Activated B cell treated with CpG ODN at 0.5 μM for 24 hours (primary cell): Measurements from ENCODE around the gene CENPC. TPM values are rescaled to one million over a fixed set of nuclear protein-coding genes. Genes with fewer than 3 reads are reported as not detected.

ENCODE experiments used
- ATAC-seq: fragments of 200-7000 bp; cut with Tn5 transposase; one replicate; pipeline ENCODE4 v1.10.0; 2021; ENCODE audit warnings: low read depth, mild to moderate bottlenecking, moderate library complexity
- CTCF ChIA-PET: fragments of 350-600 bp; sonication (Branson Sonifier 250); formaldehyde crosslinking; loops from one replicate; lab custom pipeline; 2021; ENCODE audit warnings: antibody characterized with exemption; lab: Charles Lee
- POLR2A ChIA-PET: fragments of 350-600 bp; sonication (Branson Sonifier 250); formaldehyde crosslinking; loops from one replicate; lab custom pipeline; 2021; ENCODE audit warnings: antibody characterized with exemption; lab: Charles Lee
- DNase-seq: peaks from one replicate; pipeline ENCODE4 v3.0.0; 2022
- H3K27ac Mint-ChIP-seq: one replicate; pipeline ENCODE4 v1.8.0; 2020; ENCODE audit warnings: mixed read lengths
- H3K27me3 Mint-ChIP-seq: one replicate; pipeline ENCODE4 v1.8.0; 2021; ENCODE audit warnings: mixed read lengths
- H3K36me3 Mint-ChIP-seq: one replicate; pipeline ENCODE4 v1.8.0; 2021; ENCODE audit warnings: low read depth, mixed read lengths
- H3K4me1 Mint-ChIP-seq: one replicate; pipeline ENCODE4 v1.8.0; 2021; ENCODE audit warnings: mixed read lengths
- H3K4me3 Mint-ChIP-seq: one replicate; pipeline ENCODE4 v1.8.0; 2020; ENCODE audit warnings: mild to moderate bottlenecking, mixed read lengths
- H3K9me3 Mint-ChIP-seq: one replicate; pipeline ENCODE4 v1.8.0; 2020; ENCODE audit warnings: mixed read lengths
- intact Hi-C: fragments of 100-400 bp; cut with micrococcal nuclease; formaldehyde crosslinking; loops from one replicate; pipeline ENCODE4 v1.15.1; 2024
- total RNA-seq: library from RNA; stranded (reverse); gene quantifications from 2 replicates; pipeline ENCODE4 v1.2.3, GENCODE V29; 2022
- TF ChIP-seq, protein P1 (sequence below): fragments of 200-600 bp; IDR thresholded peaks from one replicate; pipeline ENCODE4 v1.8.0; 2022; ENCODE audit warnings: antibody characterized with exemption, mild to moderate bottlenecking

CENPC gene
- total RNA-seq, 1 donor from 2014 or later = 46.0 TPM

DNA sequence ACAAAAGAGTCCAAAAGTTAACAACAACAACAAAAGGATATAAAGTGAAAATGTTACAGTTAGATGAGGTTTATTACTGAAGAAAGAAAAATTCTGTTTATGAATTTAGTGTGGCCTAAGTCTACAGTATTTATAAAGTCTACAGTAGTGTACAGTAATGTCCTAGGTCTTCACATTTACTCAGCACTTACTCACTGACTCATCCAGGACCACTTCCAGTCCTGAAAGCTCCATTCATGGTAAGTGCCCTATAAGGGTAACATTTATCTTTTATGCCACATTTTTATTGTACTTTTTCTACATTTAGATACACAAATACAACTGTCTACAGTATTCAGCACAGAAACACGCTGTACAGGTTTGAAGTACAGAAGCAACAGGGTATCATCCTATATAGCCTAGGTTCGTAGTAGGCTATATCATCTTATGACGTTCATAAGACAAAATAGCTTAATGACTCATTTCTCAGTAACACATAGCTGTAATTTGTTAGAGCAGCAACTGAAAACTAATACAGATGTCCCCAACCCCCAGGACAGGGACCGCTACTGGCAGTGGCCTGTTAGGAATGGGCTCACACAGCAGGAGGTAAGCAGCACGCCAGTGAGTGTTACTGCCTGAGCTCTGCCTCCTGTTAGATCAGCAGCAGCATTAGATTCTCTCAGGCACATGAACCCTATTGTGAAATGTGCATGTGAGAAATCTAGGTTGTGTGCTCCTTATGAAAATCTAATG, 61.3 kb downstream of the CENPC start:
- Mint-ChIP-seq H3K4me3 (no peak overlapping the region), H3K27me3 (no peaks in the 10 kb centered on the region), H3K27ac (no peak overlapping the region), H3K4me1 (no peaks in the 10 kb centered on the region), H3K9me3 (peaks cover 9% of the 10 kb centered on the region), H3K36me3 (peaks cover 76% of the 10 kb centered on the region)
- intact Hi-C loops = no loop called here
- ChIA-PET POLR2A (no interaction called here), CTCF (no interaction called here)
- DNase-seq = no peak
- ATAC-seq = no peak
- TF ChIP-seq, protein P1, sequence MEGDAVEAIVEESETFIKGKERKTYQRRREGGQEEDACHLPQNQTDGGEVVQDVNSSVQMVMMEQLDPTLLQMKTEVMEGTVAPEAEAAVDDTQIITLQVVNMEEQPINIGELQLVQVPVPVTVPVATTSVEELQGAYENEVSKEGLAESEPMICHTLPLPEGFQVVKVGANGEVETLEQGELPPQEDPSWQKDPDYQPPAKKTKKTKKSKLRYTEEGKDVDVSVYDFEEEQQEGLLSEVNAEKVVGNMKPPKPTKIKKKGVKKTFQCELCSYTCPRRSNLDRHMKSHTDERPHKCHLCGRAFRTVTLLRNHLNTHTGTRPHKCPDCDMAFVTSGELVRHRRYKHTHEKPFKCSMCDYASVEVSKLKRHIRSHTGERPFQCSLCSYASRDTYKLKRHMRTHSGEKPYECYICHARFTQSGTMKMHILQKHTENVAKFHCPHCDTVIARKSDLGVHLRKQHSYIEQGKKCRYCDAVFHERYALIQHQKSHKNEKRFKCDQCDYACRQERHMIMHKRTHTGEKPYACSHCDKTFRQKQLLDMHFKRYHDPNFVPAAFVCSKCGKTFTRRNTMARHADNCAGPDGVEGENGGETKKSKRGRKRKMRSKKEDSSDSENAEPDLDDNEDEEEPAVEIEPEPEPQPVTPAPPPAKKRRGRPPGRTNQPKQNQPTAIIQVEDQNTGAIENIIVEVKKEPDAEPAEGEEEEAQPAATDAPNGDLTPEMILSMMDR = no peak

DNA sequence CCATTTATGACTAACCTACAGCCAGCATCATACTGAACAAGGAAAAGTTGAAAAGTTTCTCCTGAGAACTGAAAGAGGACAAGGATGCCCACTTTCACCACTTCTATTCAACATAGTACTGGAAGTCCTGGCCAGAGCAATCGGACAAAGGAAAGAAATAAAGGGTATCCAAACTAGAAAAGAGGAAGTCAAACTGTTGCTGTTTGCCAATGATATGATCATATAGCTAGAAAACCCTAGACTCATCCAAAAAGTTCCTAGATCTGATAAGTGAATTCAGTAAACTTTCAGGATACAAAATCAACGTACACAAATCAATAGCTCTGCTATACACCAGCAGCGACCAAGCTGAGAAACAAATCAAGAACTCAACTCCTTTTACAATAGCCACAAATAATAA, 64.5 kb downstream of the CENPC start:
- CTCF ChIA-PET = no interaction called here
- no peaks in the 10 kb centered on the region for H3K27me3 Mint-ChIP-seq
- POLR2A ChIA-PET = no interaction called here
- H3K36me3 Mint-ChIP-seq = peaks cover 92% of the 10 kb centered on the region
- H3K4me1 Mint-ChIP-seq = no peaks in the 10 kb centered on the region
- no peak overlapping the region for H3K4me3 Mint-ChIP-seq
- H3K9me3 Mint-ChIP-seq = peaks cover 18% of the 10 kb centered on the region
- intact Hi-C loops = no loop called here
- DNase-seq (no peak), ATAC-seq (no peak)
- TF ChIP-seq, protein P1 = no peak
- no peak overlapping the region for H3K27ac Mint-ChIP-seq

DNA sequence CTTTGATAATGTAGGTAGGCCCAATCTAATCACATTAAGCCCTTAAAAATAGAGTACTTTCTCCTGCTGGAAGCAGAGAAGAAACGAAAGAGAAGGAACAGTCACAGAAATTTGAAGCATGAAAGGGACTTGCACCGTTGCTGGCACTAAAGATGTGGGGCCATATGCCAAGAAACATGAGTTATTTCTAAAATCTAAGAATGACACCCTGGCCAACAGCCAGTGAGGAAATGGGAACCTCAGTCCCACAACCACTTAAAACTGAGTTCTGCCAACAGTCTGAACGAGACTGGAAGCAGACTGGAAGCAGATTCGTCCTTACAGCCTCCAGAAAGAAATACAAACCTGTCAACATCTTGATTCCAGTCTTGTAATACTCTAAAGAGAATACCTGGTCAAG, 70.1 kb downstream of the CENPC start:
- H3K4me3 Mint-ChIP-seq = no peak overlapping the region
- H3K36me3 Mint-ChIP-seq = peaks cover 84% of the 10 kb centered on the region
- DNase-seq (no peak), ATAC-seq (no peak)
- CTCF ChIA-PET = no interaction called here
- no peaks in the 10 kb centered on the region for H3K4me1 Mint-ChIP-seq
- H3K27ac Mint-ChIP-seq = no peak overlapping the region
- POLR2A ChIA-PET = no interaction called here
- H3K27me3 Mint-ChIP-seq = no peaks in the 10 kb centered on the region
- H3K9me3 Mint-ChIP-seq = peaks cover 17% of the 10 kb centered on the region
- TF ChIP-seq, protein P1 = no peak
- intact Hi-C loops = no loop called here

DNA sequence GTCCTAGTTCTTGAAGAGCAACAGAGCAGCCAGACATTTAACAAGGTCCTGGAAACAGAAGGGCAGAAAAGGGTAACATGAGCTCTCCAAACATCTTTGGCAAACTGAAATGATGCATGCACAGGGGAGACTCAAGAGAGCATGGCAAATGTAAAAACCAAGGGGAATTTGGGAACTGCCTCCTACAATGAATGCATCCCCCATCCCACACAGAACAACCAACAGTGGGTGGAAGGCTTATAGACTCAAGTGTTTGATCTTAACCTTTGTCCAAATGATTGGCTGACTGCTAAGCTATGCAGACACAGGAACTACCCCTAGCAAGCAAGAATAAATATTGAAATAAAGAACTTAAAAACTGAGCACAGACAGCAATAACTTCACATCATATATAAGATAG, 74.4 kb downstream of the CENPC start:
- CTCF ChIA-PET = no interaction called here

DNA sequence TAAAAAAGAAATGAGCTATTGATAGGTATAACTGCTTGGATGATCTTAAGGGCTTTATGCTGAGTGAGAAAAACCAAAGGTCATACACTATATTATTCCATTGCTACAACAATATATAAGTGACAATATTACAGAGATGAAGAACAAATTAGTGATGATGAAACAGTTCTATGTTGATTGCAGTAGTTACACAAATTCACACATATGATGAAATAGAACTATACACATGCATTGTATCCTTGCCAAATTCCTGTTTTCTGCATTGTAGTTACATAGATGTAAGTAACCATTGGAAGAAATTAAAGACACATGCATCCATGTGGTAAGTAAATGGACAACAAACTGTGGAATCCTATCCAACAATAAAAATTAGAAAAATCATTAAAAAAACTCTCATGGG, 76.5 kb downstream of the CENPC start:
- H3K4me3 Mint-ChIP-seq = no peak overlapping the region
- H3K36me3 Mint-ChIP-seq = peaks cover 50% of the 10 kb centered on the region
- H3K27ac Mint-ChIP-seq = no peak overlapping the region
- DNase-seq (no peak), ATAC-seq (no peak)
- no peaks in the 10 kb centered on the region for H3K27me3 Mint-ChIP-seq
- H3K4me1 Mint-ChIP-seq = no peaks in the 10 kb centered on the region
- ChIA-PET CTCF (no interaction called here), POLR2A (no interaction called here)
- intact Hi-C loops = no loop called here
- TF ChIP-seq, protein P1 = no peak
- peaks cover 3% of the 10 kb centered on the region for H3K9me3 Mint-ChIP-seq

More for the DNA sequence above, 74.4 kb downstream of the CENPC start:
- Mint-ChIP-seq H3K27me3 (no peaks in the 10 kb centered on the region), H3K9me3 (peaks cover 3% of the 10 kb centered on the region), H3K4me1 (no peaks in the 10 kb centered on the region), H3K27ac (no peak overlapping the region), H3K36me3 (peaks cover 67% of the 10 kb centered on the region), H3K4me3 (no peak overlapping the region)
- no peak for ATAC-seq
- intact Hi-C loops = no loop called here
- POLR2A ChIA-PET = no interaction called here
- no peak for DNase-seq
- TF ChIP-seq, protein P1 = no peak
